Urinary bladder (tissue), 4 donors: ENCODE results near the gene S100A2. TPM values are rescaled to one million over a fixed set of nuclear protein-coding genes. Genes with fewer than 3 reads are reported as not detected.

Experiments used
- DNase-seq: peaks from one replicate; pipeline ENCODE4 v3.0.0-alpha.2; 2015; ENCODE audit errors: extremely low spot score
- H3K27ac ChIP-seq: one replicate; pipeline ENCODE4 v1.5.1; 2013; ENCODE audit warnings: low read depth, mild to moderate bottlenecking, moderate library complexity
- H3K36me3 ChIP-seq: one replicate; pipeline ENCODE4 v1.6.1; 2013; ENCODE audit warnings: mild to moderate bottlenecking, moderate library complexity; ENCODE audit not compliant: insufficient read depth
- H3K4me1 ChIP-seq: one replicate; pipeline ENCODE4 v1.6.1; 2013; ENCODE audit warnings: mild to moderate bottlenecking, moderate library complexity; ENCODE audit not compliant: insufficient read depth
- H3K4me3 ChIP-seq: one replicate; pipeline ENCODE4 v1.5.1; 2013; ENCODE audit warnings: low read depth, low read length
- WGBS: extraction: QIAGEN DNeasy Blood & Tissue Kit; methylation state at CpG from one replicate; pipeline ENCODE4 v1.1.7; 2013; 5-methylcytosine and 5-hydroxymethylcytosine counted together
- polyA plus RNA-seq: library from polyadenylated mRNA; stranded (reverse); fragments of 200-250 nt; gene quantifications from one replicate; pipeline ENCODE4 v1.2.3, GENCODE V29; 2013
- total RNA-seq: library from RNA; depleted of rRNA; stranded (reverse); fragments of >200 nt; gene quantifications from one replicate; pipeline ENCODE4 v1.2.3, GENCODE V29; 2014
- donor health status: healthy with polysubstance abuse.
- donor health status: healthy.

Gene S100A2
- total RNA-seq (26.2 TPM), polyA plus RNA-seq (91.2 TPM)

DNA sequence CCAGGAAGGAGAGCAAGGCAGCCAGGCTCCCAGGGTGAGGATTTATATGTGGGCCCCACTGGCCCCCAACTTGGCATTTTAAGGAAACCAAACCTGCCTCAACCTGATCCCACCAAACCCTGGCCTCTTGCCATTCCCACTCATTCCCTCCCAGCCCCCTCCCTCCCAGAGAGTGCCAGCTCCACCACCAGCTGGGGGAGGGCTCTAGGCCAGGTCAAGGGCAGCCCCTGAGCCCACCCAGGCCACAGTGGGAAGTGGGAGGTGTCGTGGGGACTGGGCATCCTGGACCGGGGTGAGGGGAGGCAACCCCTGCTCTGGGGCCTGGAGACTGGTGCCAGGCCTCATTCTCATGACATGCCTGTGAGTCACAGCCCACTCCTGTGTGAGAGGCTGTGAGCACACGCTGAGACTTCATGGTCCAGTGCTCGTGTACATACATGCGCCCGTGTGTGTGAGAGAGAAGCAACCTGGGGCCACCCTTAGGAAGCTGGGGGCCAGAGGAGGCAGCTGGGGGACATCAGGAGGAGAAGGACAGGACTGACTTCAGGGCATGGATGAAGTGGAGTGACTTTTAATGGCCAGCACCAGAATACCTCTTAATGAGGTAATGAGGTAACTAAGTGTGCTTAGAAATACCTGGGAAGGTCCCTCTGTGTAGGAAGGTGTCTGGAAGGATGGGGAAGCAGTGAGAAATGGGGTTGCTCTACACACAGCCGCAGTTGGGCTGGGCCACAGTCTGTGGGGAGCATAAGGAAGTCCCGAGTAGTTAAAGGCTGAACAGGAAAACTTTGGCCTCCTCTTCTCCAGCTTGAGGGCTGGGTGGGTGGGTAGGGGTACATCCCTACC lies at the start of gene S100A2:
S100A2 (minus strand) TSS at position 316 of the 846 bp plus-strand sequence. CDS start 1,967 bp downstream, outside the sequence.
- WGBS: 44% methylated on average over 8 of the region's 8 CpGs
- Histone ChIP-seq H3K4me3 (no peak within 1 kb of the TSS), H3K27ac (peak within 1 kb of the TSS; percentile 95), H3K4me1 (no peaks in the 10 kb centered on the region), H3K36me3 (no peaks in the 10 kb centered on the region)
- no peak for DNase-seq

DNA sequence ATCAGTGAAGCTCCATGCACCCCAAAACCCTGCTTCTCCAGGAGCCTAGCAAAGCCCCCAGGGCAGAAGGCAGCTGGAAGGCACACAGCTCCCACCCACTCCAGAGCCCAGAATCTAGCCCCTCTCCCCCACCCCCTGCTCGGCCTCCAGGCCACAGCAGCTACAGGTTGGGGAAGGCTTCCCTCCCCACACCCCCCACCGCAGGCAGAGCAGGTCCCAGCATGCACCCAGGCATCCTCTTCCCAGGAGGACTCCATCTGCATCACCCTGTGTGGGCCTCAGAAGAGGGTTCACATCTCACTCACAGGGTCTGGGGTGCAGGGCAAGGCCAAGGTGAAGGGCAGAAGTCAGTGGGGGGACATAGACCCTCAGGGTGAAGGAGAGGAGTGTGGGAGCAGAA lies 49.8 kb upstream of the S100A2 start:
- Histone ChIP-seq H3K27ac (no peak overlapping the region), H3K4me1 (no peaks in the 10 kb centered on the region), H3K4me3 (no peak overlapping the region), H3K36me3 (peaks cover 2% of the 10 kb centered on the region)
- 84% methylated on average over 2 of the region's 2 CpGs for WGBS
- no peak for DNase-seq

DNA sequence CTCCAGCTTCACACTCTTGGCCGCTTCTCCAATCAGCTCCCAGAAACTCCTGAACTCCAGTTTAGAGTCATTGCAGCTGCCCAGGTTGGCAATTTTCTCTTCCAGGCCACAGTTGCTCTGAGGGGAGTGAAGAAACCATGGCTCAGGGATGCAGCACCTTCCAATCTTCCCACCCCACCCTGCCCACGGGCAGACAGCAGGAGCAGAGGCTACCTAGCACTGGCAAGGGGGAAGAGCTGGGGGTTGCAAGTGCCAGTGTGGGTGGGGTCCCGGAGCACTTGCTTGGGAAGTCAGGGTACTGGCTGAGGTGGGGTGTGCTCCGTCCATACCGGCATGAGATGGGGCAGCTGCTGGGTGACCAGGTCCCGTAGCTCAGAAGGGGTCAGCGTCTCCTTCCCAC lies 49.3 kb upstream of the S100A2 start:
- Histone ChIP-seq H3K36me3 (peaks cover 2% of the 10 kb centered on the region), H3K4me3 (no peak overlapping the region), H3K27ac (no peak overlapping the region), H3K4me1 (no peaks in the 10 kb centered on the region)
- WGBS: 93% methylated on average over 7 of the region's 7 CpGs
- DNase-seq: no peak

DNA sequence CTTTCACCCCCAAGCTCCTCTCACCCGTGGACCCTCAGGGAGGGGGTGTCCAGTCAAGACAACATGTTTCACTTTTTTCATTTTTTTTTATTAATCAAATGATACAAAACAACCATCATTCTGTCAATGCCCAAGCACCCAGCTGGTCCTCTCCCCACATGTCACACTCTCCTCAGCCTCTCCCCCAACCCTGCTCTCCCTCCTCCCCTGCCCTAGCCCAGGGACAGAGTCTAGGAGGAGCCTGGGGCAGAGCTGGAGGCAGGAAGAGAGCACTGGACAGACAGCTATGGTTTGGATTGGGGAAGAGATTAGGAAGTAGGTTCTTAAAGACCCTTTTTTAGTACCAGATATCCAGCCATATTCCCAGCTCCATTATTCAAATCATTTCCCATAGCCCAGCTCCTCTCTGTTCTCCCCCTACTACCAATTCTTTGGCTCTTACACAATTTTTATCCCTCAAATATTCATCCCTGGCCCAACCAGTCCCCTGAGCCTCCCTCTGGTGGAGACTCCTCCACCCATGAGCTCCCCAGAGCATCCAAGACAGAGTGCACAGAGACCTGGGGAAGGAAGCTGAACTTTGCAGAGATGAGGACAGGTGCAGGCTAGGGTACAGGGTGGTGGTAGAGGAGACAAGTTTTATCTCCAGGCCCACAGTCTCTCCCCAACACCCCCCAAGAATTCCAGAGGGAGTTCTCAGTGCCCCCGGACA lies 48.7 kb upstream of the S100A2 start:
- Histone ChIP-seq H3K4me1 (no peaks in the 10 kb centered on the region), H3K27ac (no peak overlapping the region), H3K4me3 (no peak overlapping the region), H3K36me3 (peaks cover 2% of the 10 kb centered on the region)
- WGBS: 62% methylated on average over 2 of the region's 2 CpGs
- no peak for DNase-seq

DNA sequence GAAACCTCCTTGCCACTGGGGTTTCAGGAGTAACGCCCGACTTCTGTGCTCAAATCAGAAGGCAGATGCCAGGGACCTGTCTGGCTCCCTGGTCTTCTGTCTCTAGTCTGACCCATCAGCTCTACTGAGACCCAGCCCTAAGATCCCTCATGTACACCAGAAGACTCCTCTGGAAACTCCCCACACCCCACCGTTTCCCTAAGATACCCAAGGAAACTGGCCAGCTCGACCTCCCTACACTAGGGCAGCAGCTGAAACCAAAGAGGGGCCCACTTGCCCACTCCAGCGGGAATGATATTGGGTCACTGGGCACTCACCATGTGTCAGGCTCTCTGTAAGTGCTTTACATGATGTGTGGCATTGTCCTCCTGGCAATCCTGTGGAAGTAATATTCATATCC lies 47.8 kb upstream of the S100A2 start:
- Histone ChIP-seq H3K36me3 (no peaks in the 10 kb centered on the region), H3K4me3 (no peak overlapping the region), H3K27ac (no peak overlapping the region), H3K4me1 (no peaks in the 10 kb centered on the region)
- no peak for DNase-seq
- 69% methylated on average over 5 of the region's 5 CpGs for WGBS

DNA sequence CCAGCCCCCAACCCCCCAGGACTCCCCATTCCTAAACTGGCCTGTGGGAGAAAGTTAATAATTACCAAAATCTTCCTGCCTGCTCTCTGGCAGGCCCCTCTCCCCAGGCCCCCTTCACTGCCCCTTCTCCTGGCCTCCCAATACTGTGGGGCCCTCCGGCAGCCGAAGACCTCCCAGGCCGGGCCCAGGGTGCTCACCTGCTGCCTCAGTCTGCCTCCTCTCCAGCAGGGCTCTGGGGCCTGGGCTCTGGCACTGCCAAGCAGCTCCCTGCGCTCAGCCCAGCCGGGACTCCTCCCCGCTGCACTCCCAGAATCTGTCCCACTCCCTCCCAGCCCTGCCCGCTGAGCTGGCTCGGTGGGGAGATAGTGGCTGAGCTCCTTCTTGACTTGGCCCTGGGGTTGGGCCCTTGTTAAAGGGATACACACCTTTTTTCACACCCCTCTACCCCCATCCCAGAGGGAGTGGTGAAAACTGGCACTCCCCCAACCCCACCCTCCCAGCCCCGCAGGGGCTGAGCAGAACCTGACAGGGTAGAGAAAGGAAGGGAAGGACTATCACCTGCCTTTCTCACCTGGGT lies 47.2 kb upstream of the S100A2 start, which contains the start of gene S100A16:
S100A16 (minus strand) TSS at position 383 of the 577 bp plus-strand sequence. CDS start 4,986 bp downstream, outside the sequence.
- WGBS: 18% methylated on average over 9 of the region's 9 CpGs

DNA sequence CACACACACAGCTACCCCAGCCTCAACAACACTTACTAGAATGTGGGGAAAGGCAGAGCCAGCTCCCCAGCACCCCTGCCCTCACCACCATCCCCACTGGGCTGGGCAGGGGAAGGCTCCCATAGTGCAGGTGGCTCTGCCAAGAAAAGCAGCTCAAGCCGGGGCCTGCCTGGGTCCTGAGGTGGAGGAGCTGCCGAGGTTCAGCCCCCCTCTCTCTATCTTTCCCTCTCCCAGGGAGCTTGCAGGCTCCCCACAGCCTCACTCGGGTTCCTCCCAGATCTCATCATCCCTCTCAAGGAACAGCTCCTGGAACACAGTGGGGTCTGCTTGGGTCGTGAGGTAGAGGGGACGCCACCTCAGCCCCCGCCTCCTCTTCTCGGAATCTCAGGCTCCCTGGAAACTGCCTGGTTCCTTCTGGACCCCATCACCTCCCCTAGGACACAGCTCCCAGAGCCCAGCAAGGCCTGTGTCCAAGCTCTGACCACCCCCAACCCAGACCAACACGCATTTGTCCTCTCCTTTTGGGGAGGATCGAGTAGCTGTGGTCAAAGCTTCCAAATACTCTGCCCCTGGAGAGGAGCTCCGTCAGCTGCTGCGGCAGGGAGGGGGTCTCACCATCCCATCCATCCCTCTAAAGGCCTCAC lies 46.6 kb upstream of the S100A2 start:
- Histone ChIP-seq H3K27ac (peak overlapping the region; percentile 75), H3K36me3 (no peaks in the 10 kb centered on the region), H3K4me3 (peak overlapping the region; percentile 58), H3K4me1 (no peaks in the 10 kb centered on the region)
- DNase-seq: no peak
- 25% methylated on average over 11 of the region's 11 CpGs for WGBS

More for the DNA sequence above, 47.2 kb upstream of the S100A2 start, which contains the start of gene S100A16:
- Histone ChIP-seq H3K36me3 (no peaks in the 10 kb centered on the region), H3K27ac (peak within 1 kb of the TSS; percentile 75), H3K4me1 (no peaks in the 10 kb centered on the region), H3K4me3 (peak within 1 kb of the TSS; percentile 58)
- DNase-seq: no peak

DNA sequence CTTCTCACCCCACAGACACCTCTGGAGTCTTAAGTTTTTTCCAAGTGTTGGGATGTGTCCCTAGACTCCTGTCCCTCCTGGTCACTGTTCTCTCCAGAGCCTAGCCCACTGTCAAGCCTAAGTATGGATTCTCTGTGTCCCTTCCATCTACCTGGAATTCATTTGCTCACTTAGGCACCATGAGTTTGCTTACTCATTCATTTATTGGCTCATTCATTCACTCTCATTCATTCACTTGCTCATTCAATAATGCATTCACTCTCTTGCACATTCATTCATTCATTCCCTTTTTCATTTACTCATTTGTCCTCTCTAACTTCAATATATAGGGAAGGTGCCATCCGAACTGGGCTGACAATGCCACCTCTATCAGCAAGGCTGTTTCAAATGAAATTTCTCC lies 45.7 kb upstream of the S100A2 start:
- Histone ChIP-seq H3K27ac (no peak overlapping the region), H3K4me3 (no peak overlapping the region), H3K36me3 (no peaks in the 10 kb centered on the region), H3K4me1 (no peaks in the 10 kb centered on the region)
- WGBS: 80% methylated on average over 1 of the region's 1 CpG
- DNase-seq: no peak

DNA sequence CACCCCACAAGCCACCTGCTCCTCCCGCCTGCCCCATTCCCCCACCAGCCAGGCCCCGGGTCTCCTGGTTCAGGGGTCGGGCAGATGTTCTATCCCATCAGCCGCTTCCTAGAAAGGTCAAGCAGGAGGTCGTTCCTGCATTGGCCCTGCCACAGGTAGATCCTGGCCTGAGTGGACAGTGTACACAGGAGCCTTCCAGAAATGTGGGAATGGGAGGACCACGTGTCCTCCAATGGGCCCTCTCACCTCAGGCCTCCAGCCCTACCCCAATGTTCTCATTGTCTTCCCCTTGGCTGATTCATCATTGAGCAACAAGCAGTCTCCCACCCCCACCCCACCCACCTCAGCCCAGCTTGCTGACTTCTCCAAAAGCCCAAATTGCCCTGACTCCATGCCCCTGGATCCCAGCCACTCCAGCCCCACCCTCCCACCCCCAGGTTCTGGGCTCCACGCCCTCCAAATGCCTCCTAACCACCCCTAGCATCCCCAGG lies 45.2 kb upstream of the S100A2 start:
- Histone ChIP-seq H3K4me1 (no peaks in the 10 kb centered on the region), H3K36me3 (no peaks in the 10 kb centered on the region), H3K4me3 (no peak overlapping the region), H3K27ac (no peak overlapping the region)
- DNase-seq: no peak
- 86% methylated on average over 7 of the region's 7 CpGs for WGBS

DNA sequence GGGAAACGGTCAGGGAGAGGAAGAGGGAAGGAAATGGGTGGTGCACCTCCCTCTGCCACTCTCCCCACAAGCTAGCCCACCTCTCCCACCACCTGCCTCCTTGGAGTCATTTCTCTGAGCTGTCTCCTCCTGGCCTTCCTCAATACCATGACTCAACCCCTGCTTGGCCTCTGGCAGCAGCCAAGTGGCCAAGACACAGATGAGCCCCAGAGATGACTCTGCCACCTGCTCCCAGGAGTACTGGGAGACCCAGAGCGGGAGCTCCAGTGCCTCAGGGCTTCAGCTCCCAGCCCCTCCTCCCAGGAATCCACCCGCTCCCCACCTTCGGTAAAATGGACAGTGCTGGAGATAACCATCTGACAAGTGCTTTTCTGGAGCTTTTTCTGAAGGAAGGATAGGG lies 44.7 kb upstream of the S100A2 start:
- no peak overlapping the region for H3K27ac ChIP-seq
- no peak overlapping the region for H3K4me3 ChIP-seq
- no peaks in the 10 kb centered on the region for H3K36me3 ChIP-seq
- 51% methylated on average over 4 of the region's 4 CpGs for WGBS
- no peaks in the 10 kb centered on the region for H3K4me1 ChIP-seq
- DNase-seq: no peak

DNA sequence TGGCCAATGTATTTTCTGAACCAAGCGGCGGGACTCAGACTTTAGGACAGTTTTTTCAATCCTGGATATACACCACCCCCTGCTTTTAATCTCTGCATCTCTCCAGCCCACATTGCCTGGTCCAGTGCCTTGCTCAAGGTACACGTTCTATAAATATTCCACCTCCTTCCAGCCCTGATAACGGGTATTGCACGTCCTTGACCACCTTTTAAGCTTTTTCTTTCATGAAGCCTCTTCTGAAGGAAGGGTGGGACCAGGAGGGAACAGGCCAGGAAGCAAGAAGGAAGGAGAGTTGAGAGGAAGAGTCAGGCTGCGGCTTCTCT lies 43.9 kb upstream of the S100A2 start:
- no peak overlapping the region for H3K4me3 ChIP-seq
- WGBS: 57% methylated on average over 6 of the region's 6 CpGs
- H3K27ac ChIP-seq: peak overlapping the region; percentile 77
- no peaks in the 10 kb centered on the region for H3K36me3 ChIP-seq
- no peak for DNase-seq
- H3K4me1 ChIP-seq: no peaks in the 10 kb centered on the region

DNA sequence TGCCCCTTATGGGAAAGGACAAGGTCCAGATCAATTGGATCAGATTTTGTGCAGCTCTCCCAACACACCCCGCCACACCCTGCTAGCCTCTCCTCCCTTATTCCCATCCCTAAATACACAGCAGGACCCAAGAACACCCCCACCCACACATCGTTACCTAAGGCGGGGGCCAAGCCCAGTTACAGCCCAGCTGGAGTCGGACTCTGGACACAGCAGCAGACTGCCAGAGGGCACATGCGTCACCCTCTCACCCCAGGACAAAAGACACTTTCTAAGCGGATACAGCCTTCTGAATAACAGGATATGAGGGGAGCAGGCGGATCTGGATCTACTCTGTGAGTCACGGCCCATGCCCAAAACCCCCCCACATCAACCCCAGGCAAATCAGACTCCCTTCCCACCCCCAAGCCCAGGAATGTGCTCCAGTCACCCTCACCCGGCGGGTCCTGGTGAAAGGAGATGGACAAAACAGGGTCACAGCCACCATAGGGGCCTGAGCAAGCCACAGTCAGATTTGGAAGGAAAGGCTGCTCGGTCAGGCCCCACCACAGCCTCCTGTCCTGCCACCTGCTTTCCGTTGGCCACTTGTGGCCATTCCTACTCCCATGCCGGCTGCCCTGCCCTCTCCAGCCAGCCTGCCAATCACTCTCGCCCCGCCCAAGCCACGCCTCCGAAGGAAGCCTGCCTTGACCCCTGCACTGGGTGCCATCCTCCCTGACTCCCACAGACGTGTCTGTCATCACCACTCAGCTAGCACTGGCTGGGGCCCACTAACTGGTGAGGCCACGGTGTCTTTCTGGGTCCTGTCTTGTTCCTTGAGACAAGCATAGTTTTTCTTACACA lies 43.3 kb upstream of the S100A2 start:
- Histone ChIP-seq H3K4me3 (no peak overlapping the region), H3K4me1 (no peaks in the 10 kb centered on the region)

More for the DNA sequence above, 43.3 kb upstream of the S100A2 start:
- no peak for DNase-seq
- peak overlapping the region; percentile 77 for H3K27ac ChIP-seq
- H3K36me3 ChIP-seq: no peaks in the 10 kb centered on the region
- 57% methylated on average over 19 of the region's 19 CpGs for WGBS
